Embryonic facial prominence (tissue), 1 donor: ENCODE data around the gene SMAD6.
A peak's percentile ranks its signal among the peaks of the same experiment; 100 is the strongest.

ENCODE experiments used
- DNase-seq: peaks from one replicate; pipeline ENCODE4 v3.0.0-alpha.2; 2016; ENCODE audit errors: extremely low spot score

Gene SMAD6

DNA sequence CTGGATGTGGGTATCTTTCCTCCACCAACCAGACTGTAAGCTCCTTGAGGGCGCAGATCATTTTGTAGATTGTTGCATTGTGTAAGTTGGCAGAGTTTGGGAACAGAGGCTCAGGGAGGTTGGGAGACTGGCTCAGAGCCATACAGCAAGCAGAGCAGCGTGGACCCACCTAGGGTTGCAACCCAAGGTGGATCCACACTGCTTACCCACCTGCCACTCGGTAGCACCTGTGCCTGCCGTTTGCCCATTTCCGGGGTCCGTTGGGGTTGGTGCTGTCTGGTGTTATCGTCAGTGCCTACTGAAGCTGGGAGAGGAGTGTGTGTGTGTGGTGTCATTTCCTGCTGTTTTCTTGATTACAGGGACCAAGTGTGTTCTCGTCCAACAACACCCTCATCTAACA lies 19.0 kb downstream of the SMAD6 start:
- DNase-seq: no peak

- DNase-seq: no peak
Observed at GRCh38 chr15:66721501-66721937, 19.5 kb downstream of the SMAD6 start.

DNA sequence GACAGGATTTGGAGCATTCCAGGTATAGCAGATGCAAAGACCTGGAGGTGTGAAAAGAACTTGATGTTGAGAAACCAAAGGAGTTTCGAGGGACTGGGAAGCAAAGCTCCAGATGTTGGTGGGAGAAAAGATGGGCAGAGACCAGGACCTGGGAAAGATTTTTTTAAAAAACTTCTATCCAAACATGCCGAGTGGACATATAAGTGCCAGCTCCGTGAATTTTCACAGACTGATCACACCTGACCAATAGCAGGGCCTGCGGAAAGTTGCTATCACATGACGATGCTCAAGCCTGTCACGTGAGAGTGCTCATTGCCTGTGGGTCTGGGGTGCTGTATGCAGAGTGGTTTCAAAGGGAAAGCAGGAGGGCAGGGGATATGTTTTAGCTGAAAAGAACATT lies 19.9 kb downstream of the SMAD6 start:
- DNase-seq: no peak

- DNase-seq: no peak
Observed at GRCh38 chr15:66722757-66723540, 20.9 kb downstream of the SMAD6 start.

- no peak for DNase-seq
Observed at GRCh38 chr15:66723826-66724731, 22.0 kb downstream of the SMAD6 start.

DNA sequence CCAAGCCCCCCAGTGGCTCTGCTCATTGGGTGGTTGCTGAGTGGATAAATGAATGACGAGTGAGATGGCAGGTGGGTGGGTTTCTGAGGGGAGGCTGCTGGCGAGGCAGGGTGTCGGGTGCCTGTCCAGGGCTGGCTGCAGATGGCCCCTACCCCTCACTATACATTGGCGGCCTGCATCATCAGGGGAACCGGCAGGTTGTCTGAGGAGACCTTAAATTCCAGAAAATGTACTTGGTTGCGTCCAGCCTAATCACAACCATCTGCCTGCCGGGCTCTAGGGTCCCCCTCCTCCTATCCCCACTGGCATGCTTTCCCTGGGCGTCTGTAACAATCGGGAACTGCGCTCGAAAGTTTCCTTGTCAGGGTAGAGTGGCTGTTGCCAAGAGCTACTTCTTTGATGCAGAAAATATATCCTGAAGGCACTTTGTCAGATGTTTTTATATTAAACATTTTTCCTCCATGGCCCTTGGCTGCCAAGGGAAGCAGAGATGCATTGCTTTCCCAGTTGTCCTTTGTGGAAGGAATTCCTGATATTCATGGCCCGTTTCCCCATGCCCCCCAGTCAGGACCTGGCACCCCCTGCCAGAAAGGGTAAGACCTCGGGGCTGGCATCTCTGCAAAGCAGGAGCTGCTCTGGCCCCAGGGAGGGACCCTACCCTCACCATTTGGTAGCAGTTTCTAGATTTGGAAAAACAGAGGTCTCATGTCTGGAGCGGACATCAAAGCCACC lies 22.9 kb downstream of the SMAD6 start:
- peak; percentile 66 for DNase-seq

GRCh38 chr15:66725464-66725785 lies 23.4 kb downstream of the SMAD6 start:
- DNase-seq: no peak

- no peak for DNase-seq
Observed at GRCh38 chr15:66726386-66726785, 24.4 kb downstream of the SMAD6 start.

GRCh38 chr15:66729331-66729951 lies 27.4 kb downstream of the SMAD6 start:
- no peak for DNase-seq

- no peak for DNase-seq
Observed at GRCh38 chr15:66730168-66731021, 28.4 kb downstream of the SMAD6 start.

- DNase-seq: no peak
Observed at GRCh38 chr15:66733976-66734375, 31.9 kb downstream of the SMAD6 start.

GRCh38 chr15:66734961-66735908 lies 33.2 kb downstream of the SMAD6 start:
- DNase-seq: no peak

GRCh38 chr15:66735909-66736305 lies 33.9 kb downstream of the SMAD6 start:
- DNase-seq: no peak

DNA sequence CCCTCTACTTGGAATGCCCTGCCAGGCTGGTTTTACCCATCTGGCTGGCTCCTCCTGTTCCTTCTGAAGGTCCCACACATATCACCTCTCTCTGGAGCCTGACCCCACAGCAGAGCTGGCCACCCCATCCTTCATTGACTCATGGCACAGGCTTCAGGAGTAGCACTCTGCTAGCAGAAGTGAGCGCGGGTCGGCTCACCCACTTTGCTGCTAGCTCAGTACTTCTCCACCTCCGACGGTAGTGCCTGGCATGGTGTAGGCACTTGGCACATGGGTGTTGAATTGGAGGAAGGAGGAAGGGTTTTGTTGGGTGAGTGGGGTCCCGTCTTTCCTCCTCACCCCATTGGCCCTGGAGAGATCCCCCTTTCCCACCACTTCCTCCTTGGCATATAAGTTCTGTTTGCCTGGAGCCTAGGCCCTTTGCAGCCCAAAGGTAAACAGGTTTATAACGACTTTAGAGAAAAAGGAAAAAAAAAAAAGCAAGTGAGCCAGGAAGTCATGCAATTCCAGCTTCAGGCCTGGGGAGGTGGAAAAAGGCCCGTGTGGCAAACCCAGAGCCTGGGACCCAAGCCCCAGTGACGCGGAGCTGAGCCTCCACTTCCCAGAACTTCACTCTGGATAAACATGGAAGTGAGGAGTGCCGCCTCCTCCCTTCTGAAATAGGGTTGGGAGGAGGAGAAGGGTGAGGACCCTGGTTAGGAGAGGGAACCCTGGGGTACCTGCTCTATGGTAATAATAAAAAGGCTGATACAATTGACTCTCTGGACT lies 35.4 kb downstream of the SMAD6 start:
- no peak for DNase-seq

DNA sequence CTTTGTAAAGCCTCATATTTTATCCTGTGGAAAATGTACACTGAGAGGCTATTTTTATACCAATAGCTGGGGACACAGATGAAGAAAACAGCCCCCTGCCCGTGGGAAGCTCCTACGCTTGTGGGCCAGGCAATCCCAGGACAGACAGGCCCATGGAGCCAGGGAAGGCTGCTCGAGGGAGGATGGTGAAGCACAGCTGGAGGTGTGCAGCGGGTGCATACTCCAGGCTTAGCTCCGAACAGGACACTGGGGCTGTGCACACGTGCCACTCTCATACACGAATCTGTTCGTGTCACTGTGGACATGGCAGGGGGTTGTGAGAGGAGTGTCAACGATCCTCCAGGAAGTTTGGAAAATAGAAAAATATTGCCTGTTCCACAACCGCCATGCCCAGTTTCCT lies 36.1 kb downstream of the SMAD6 start:
- no peak for DNase-seq

GRCh38 chr15:66738595-66738994 lies 36.6 kb downstream of the SMAD6 start:
- no peak for DNase-seq

GRCh38 chr15:66739287-66739686 lies 37.3 kb downstream of the SMAD6 start:
- no peak for DNase-seq

- no peak for DNase-seq
Observed at GRCh38 chr15:66740802-66741201, 38.8 kb downstream of the SMAD6 start.

DNA sequence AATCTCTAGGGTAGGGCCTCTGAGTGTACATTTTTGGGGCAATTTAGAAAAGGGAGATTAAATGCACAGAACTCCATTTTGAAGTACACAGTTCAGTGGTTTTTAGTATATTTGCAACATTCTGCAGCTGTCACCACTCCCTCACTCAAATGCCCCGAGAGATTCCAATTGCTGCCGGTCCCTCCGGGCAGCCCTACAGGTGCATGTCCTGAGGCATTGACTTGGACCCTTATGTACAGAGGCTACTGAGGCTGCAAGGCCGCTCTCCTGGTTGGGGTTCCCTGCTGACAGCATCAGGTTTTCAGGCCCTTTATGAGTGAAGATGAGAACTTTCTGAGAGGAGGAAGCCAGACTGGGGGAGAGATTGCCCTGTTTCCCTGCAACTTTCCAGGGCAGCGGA lies 39.6 kb downstream of the SMAD6 start:
- DNase-seq: no peak
